Retinal pigment epithelial cell (primary cell): ENCODE measurements around the gene C20orf96.
"Not testable (repeated sequence)": the region's sequence is repeated elsewhere in the genome, so short reads cannot be mapped to it uniquely, and the experiment has no call there.

ENCODE experiments used
- DNase-seq: peaks from one replicate; pipeline ENCODE4 v3.0.0-alpha.2; 2010; ENCODE audit warnings: low read depth
- H3K4me3 ChIP-seq: 2 replicates; pipeline ENCODE4 v1.5.1; 2011; ENCODE audit warnings: mild to moderate bottlenecking, low read length, control low read depth, moderate library complexity
- CTCF ChIP-seq: conservative IDR thresholded peaks from 2 replicates; pipeline ENCODE4 v1.5.1; 2011; ENCODE audit warnings: low read depth, low read length, control low read depth, inconsistent platforms

Gene C20orf96, protein sequence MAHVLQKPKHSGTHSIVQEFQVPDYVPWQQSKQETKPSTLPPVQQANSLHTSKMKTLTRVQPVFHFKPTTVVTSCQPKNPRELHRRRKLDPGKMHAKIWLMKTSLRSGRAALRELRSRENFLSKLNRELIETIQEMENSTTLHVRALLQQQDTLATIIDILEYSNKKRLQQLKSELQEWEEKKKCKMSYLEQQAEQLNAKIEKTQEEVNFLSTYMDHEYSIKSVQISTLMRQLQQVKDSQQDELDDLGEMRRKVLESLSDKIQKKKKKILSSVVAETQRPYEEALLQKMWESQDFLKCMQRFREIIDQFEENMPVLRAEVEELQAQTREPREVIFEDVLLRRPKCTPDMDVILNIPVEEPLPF

DNA sequence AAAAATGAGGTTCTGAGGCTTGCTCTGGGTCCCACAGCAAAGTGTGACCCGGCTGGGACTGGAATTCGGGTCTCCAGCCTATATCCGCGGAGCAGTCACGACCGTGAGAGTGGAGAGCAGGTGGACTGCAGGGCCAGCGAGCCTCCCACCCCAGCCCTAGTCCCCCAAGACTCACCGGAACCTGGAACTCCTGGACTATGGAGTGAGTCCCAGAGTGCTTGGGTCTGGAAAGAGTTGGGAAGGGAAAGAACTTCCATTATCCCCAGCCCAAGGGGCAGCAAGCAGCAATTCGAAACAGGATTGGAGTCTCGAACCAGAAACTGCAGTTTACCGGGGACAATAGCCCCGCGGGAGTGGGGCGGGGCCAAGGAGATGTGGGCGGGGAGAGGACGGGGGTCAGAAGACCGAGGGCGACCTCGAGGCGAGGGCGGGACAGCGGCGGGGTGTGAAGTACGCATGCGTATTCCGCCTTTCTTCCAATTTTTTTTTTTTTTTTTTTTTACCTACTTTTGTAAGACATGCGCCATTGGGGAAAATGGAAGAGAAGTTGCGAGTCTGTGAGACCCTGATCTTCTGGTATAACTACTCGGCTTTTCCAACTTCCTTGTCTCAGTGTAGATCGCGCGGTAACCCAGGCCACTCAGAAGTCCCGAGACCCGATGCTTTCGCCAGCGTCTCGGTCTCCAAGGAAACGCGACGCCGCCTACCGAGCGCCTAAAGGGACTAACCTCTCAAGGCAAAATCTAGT is at the start of gene C20orf96:
Gene C20orf96 (minus strand): TSS at position 667 of the 748 bp plus-strand sequence. CDS start 140 bp downstream, at position 527.
- peak within 1 kb of the TSS; percentile 97 for H3K4me3 ChIP-seq
- DNase-seq: peak; percentile 72
- TF ChIP-seq CTCF: peak; percentile 56

GRCh38 chr20:336040-336439 is 45.5 kb upstream of the C20orf96 start:
- H3K4me3 ChIP-seq, DNase-seq: not testable (repeated sequence)

DNA sequence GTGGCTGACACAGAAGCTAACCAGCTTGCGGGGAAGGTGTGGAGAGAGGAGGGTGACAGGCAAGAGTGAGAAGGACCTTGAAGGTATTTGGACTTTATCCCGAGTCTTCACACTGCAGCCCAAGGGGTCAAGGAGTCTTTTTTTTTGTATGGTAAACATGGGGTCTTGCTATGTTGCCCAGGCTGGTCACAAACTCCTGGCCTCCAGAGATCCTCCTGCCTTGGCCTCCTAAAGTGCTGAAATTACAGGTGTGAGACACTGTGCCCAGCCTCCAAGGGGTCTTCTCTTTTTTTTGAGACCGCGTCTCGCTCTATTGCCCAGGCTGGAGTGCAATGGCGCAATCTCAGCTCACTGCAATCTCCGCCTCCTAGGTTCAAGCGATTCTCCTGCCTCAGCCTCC is 44.0 kb upstream of the C20orf96 start:
- no peak for DNase-seq
- H3K4me3 ChIP-seq: no peak overlapping the region
- no peak for TF ChIP-seq CTCF

DNA sequence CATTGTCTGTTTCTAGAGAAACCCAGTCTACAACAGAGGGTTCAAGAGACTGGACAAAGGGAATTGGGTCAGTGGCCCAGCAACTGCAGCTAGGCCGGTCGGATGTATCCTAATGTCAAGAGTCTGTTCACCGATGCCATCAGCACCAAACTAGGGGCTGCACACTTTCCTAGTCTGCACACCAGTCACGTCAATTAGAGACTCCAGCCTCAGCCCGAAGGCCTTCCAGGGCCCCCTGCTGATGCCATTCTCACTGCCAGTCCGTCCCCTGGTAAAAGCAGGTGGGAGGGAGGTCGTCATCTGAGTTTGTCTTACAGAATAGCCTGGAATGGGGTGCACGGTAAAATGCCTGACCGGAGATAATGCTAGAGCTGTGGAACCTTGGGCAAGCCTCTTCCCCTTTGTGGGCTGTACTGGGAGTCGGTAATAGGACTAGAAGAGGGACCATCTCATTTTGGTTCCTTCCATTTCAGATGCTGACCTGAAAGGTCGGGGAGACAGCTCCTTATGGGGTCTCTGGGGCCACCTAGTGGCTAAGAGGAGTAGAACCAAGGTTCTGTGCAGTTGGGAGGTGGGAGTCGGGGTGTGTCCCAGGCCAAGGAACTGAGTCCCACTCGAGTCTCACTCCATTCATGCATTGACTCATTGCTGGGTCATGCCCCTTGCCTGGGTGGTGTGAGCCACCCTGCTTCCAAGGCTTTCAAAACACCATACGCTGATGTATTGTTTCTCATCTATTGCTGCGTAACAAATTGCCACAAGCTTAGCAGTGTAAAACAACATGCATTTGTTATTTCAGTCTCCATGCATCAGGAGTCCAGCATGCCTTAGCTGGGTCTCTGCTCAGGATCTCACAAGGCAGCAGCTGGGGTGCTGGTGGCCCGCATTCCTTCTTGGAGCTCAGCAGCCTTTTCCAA is 39.9 kb upstream of the C20orf96 start:
- peak; percentile 94 for TF ChIP-seq CTCF
- no peak overlapping the region for H3K4me3 ChIP-seq
- DNase-seq: no peak

- TF ChIP-seq CTCF: no peak
Observed at GRCh38 chr20:329851-330232, 39.3 kb upstream of the C20orf96 start.

GRCh38 chr20:328975-329695 is 38.6 kb upstream of the C20orf96 start:
- no peak for DNase-seq
- no peak for TF ChIP-seq CTCF
- no peak overlapping the region for H3K4me3 ChIP-seq

More at GRCh38 chr20:329851-330232, 39.3 kb upstream of the C20orf96 start:
- DNase-seq: no peak
- no peak overlapping the region for H3K4me3 ChIP-seq
